ENCODE data around the gene ROBO4. TPM values are rescaled to one million over a fixed set of nuclear protein-coding genes. Genes with fewer than 3 reads are reported as not detected.

Gene ROBO4
- total RNA-seq, 1 experiment from 2014 or later: 26.9 TPM

GRCh38 chr11:124875401-124875800, 22.3 kb downstream of the ROBO4 start:
- no peak for DNase-seq (ENCODE audit: low read depth)

- DNase-seq (ENCODE audit: low read depth): no peak
These were observed 23.0 kb downstream of the ROBO4 start for GRCh38 chr11:124874571-124875255.

- DNase-seq (ENCODE audit: low read depth): no peak
These were observed 23.7 kb downstream of the ROBO4 start for GRCh38 chr11:124873951-124874350.

- DNase-seq (ENCODE audit: low read depth): no peak
These were observed 24.9 kb downstream of the ROBO4 start for GRCh38 chr11:124872741-124873140.

- no peak for DNase-seq (ENCODE audit: low read depth)
These were observed 25.4 kb downstream of the ROBO4 start for GRCh38 chr11:124872280-124872679.

GRCh38 chr11:124870430-124870829, 27.2 kb downstream of the ROBO4 start:
- DNase-seq (ENCODE audit: low read depth): no peak

GRCh38 chr11:124869856-124870387, 27.7 kb downstream of the ROBO4 start:
- DNase-seq (ENCODE audit: low read depth): no peak

GRCh38 chr11:124869331-124869730, 28.3 kb downstream of the ROBO4 start:
- DNase-seq (ENCODE audit: low read depth): no peak

- DNase-seq (ENCODE audit: low read depth): no peak
These were observed 29.1 kb downstream of the ROBO4 start for GRCh38 chr11:124868331-124869274.

- DNase-seq (ENCODE audit: low read depth): no peak
These were observed 30.0 kb downstream of the ROBO4 start for GRCh38 chr11:124867700-124868099.

- DNase-seq (ENCODE audit: low read depth): no peak
These were observed 31.5 kb downstream of the ROBO4 start for GRCh38 chr11:124865902-124866851.

- no peak for DNase-seq (ENCODE audit: low read depth)
These were observed 32.3 kb downstream of the ROBO4 start, which contains the start of gene ROBO3 for GRCh38 chr11:124865181-124865901. Gene ROBO3 (plus strand): TSS chr11:124865432. CDS start chr11:124865578, 146 bp downstream.

GRCh38 chr11:124864892-124865180, 32.8 kb downstream of the ROBO4 start:
- DNase-seq (ENCODE audit: low read depth): no peak

- DNase-seq (ENCODE audit: low read depth): no peak
These were observed 33.3 kb downstream of the ROBO4 start for GRCh38 chr11:124864176-124864891.

- DNase-seq (ENCODE audit: low read depth): no peak
These were observed 33.9 kb downstream of the ROBO4 start for GRCh38 chr11:124863826-124864165.

- peak; percentile 44 for DNase-seq (ENCODE audit: low read depth)
These were observed 34.4 kb downstream of the ROBO4 start for GRCh38 chr11:124863137-124863825.

- DNase-seq (ENCODE audit: low read depth): no peak
These were observed 36.0 kb downstream of the ROBO4 start for GRCh38 chr11:124861670-124862069.

- no peak for DNase-seq (ENCODE audit: low read depth)
These were observed 38.5 kb downstream of the ROBO4 start for GRCh38 chr11:124859171-124859570.

GRCh38 chr11:124846070-124846673, 51.5 kb downstream of the ROBO4 start:
- no peak for DNase-seq (ENCODE audit: low read depth)

All from LHCN-M2 (cell line).